ENCODE measurements around the gene LRRC32.
"Not testable (repeated sequence)": the region's sequence is repeated elsewhere in the genome, so short reads cannot be mapped to it uniquely, and the experiment has no call there.

LRRC32 gene

GRCh38 chr11:76625472-76626186 lies 44.9 kb downstream of the LRRC32 start:
- no peak for DNase-seq

DNA sequence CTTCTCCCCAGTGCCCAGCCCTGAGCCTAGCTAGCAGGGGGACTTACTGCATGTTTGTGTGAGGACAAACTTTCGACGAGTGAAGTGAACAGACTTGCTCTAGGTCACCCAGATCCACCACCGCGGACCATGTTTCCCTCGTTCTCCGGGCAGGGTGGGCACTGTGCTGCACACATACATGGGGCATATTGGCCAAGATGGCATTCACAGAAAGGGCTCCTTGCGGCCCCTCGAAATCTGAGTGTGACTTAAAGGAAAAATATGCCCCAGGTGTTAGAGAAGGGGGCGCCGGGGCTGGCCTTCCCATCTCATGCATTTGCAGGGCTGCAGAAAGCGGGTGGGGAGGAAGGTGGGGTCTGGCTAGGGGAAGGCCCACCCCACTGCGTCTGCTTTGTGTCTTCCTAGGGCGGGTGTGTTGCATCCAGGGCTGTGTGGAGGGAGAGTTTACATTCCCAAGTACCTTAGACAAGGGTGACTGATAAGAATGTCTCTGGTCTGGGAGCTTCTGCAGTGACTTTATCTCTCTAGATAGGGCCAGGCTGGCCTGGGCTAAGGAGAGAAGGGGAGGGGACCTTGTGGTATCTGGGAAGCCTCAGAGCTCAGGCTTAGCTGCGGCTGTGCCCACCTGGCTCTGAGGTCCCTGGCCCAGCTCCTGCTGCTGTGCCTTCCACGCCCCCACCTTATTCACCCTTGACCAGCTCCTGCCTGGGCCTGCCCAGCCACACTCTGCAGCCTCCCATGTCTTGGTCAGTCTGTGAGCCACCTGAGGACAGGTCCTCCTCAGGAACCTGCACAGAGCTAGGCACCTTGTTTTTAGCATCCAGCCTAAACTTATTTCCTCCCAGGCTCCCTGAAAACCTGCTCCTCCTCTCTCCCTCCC lies 45.8 kb downstream of the LRRC32 start:
- DNase-seq: no peak

DNA sequence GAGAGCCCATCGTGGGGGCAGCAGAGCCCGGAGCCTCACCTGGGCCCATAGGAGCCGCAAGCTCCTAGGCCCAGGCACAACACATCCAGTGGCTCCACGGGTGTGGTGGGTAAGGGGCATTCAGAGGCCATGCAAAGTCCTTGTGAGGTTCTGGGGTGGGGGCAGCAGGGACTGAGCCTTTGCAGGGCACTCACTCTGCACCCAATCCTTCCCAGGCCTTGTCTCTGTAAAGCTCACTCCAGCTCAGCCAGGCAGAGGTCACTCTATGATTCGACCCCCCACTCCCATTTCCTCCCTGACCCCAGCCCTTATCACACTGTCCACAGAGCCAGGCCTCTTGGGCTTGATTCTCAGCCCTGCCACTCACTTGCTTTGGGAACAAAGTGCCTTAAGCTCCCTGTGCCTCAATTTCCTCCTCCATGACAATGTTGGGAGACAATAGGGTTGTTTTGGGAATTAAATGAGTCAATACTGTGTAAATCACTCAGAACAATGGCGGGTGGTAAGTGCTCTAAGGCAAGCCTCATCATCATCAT lies 46.6 kb downstream of the LRRC32 start:
- no peak for DNase-seq

DNA sequence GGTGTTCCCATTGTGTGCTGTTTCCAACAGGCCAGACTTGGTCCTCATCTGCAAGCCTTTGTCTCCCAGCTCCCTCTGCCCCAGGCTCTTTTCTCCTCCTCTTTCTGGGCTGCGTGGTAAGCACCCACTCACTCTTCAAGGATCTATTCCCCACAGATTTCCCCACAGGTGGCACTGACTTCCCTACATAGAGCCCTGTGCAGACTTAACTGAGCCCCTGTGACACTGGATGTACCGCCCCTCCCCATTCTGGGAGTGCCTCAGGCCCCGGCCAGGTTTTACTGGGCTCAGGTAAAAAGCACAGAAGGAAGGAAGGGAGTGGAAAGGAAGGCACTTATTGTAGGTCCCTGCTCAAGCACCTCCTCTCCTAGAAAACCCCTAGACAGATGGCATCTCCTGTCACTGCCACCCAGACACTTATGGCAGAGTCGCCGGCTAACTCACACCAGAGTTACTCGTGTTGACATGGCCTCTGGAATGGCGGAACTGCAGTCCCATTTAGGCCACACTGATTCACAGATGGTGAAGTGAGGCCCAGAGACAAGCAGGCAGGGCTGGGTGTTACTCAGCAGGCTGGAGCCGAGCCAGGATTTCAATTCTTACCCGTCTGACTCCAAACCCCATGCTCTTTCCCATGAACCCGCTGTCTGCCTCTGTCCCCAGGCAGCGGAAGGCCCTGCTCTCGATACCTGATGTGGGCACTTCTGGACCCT lies 47.2 kb downstream of the LRRC32 start:
- peak; percentile 77 for DNase-seq

DNA sequence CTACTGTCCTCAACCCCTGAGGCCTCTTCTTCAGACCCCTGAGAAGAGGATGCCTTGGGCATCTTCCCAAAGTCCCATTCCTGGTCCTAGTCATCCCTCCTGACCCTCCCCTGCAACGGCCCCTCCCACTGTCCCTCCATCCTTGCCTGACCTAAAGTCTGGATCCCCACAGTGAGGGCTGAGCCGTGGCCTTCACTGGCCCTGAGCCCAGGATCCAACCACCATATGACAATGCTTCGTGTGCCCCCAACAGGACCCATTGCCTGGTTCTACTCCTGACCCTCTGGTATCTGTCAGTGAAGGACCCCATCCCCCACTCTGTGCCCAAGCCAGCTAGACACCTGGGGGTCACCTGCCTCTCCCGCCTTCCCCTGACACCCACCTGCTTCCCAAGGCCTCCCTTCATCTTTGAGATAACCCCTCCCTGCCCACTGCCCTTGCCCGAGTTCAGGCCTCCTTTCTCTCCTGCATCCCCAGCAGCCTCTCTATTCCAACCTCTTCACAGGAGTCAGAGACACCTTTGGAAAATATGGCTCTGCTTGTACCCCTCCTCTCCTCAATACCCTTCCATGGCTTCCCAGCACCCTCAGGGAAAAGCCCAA lies 48.0 kb downstream of the LRRC32 start:
- no peak for DNase-seq

- DNase-seq: no peak
These were observed 48.7 kb downstream of the LRRC32 start for GRCh38 chr11:76621868-76622267.

GRCh38 chr11:76621466-76621865 lies 49.1 kb downstream of the LRRC32 start:
- DNase-seq: no peak

DNA sequence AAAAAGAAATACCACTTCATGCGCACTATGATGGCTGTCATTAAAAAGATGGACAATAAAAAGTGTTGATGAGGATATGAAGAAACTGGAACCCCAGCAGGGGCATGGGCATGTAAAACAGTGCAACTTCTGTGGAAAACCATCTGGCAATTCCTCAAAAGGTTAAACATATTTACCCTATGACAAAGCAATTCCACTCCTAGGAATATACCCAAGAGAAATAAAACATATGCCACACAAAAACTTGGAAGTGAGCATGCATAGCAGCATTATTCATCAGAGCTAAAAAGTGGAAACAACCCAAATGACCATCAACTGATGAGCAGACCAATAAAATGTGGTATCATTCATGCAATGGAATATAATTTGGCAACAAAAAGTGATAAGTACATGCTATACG lies 50.1 kb downstream of the LRRC32 start:
- DNase-seq: no peak

GRCh38 chr11:76619801-76620200 lies 50.7 kb downstream of the LRRC32 start:
- DNase-seq: not testable (repeated sequence)

DNA sequence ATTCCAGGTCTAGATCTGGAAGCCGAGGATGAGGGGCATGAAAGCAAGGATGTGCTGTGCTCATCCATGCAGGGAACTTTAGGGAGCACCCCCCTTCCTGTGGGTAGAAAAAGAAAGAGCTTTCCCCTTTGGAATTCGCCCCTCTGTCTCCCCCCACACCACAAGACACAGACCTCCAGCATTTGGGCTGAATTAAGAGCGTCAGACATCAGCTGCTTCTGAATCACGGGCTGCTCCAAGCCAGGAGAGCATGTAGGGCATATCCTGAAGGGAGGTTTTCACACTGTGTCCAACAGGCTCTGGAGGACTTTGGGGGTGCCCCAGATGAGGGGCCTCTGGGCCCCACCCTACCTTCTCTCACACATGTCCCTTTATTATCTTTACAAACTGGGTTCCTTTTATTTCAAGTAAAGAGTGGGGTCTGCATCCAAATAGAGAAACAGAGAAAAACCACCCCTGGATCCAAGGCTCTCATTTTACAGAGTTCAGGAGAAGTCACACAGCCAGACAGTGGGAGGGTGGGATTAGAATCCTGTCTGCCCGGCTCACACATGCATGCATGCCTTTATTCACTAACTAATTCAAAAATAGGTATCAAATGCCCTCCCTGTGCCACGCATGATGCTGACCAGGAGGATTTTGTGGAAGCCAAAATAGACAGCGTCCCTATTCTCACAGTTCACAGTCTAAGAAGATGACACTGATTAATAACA lies 52.8 kb downstream of the LRRC32 start:
- no peak for DNase-seq

- no peak for DNase-seq
These were observed 53.6 kb downstream of the LRRC32 start for GRCh38 chr11:76616676-76617552.

- peak; percentile 46 for DNase-seq
These were observed 54.6 kb downstream of the LRRC32 start for GRCh38 chr11:76615950-76616349.

DNA sequence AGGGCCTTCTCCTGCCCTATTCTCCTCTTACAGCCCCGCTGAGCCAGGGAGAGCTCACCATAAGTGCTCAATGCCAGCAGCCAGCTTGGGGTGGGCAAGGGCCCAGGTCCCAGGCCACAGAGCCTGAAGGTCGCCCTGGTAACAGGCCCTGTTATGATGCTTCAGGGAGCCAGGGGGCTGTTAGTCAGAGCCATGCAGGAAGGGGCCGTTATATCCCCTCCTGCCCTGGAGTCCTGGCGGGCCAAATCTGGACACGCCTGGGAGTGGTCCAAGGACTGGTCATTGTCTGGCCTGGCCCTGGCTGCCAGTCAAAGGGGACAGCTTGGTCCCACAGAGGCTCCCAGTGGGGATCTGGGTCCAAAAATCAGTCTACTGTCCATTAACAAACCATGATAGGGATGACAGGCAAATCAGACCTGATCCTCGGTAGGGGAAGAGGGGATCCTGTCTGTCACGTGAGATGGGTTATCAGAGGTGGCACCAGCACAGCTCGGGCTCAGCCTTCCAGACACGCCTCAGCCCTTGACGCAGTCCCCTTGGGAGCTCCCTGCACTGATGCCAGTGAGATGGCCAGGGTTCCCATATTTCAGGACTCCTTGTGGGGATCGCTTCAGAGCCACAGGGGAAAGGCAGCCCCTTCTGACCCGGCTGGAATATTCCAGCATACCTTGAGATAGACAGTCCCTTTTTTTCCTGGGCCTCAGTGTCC lies 55.9 kb downstream of the LRRC32 start:
- DNase-seq: no peak

GRCh38 chr11:76613901-76614300 lies 56.6 kb downstream of the LRRC32 start:
- no peak for DNase-seq

DNA sequence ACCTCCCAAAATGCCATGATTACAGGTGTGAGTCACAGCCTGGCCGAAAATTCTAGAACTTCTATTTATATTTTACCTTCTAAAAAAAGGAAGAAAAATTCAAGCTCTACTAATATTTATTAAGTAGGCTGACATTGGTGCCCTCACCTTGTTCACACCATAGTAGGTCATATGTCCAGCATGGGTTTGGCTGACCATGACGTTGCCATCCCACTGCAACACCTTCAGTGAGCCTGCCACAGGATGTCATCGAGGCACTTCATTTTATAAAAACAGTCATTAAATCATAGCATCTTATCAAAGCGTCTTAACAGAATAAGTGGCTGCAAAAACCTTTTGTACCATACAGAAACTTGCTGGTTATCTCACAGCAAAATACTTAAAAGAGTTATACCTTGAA lies 58.3 kb downstream of the LRRC32 start:
- DNase-seq: no peak

DNA sequence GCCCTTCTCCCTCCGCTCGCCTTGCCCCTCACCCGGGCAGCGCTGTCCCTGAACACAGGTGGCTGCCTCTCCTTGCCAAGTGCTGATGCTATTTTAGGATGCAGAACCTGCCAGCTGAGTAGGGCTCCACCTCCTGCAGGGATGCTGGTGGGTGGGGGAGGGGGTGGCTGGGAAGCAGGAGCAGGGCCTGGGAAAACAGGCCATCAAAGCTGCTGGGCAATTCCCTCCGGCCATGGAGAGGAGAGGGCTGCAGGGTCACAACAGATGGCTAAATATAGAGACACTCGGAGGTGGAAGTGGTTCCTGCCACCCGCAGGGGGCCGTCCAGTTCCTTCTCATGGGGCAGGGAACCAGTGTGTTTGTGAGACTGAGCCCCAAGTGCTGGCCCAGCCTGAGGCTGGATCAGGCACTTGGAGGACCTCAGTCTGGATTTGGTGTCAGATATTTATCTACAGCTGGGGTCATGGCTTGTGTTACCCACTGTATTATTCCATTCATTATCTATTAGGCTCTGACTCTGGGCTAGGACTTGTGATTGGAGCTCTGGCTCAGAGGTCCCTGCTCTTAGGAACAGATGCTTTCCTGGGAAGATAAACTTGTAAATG lies 59.6 kb downstream of the LRRC32 start:
- peak; percentile 48 for DNase-seq

DNA sequence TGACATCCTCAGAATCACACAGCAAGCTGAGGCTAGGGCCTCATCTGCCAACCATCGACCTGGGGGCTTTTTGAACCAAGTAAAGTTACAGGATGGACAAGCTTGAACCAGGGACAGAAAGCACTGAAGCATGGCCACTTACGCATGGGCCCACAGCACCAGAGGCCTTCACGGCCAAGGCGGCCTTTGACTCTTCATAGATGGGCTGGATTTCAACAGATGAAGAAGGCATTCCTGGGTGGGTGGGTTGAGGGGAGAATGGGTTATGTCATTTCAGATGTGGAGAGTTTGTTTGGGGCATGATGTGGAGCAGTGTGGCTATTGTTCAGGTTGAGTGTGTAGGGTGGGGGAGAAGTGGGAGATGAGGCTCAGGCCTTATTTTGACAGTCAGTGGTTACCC lies 60.2 kb downstream of the LRRC32 start:
- DNase-seq: no peak

GRCh38 chr11:76609736-76610370 lies 60.7 kb downstream of the LRRC32 start:
- peak; percentile 29 for DNase-seq

- DNase-seq: not testable (repeated sequence)
These were observed 61.6 kb downstream of the LRRC32 start for GRCh38 chr11:76608879-76609460.
